Osteoblast (primary cell): ENCODE measurements around the gene JADE2. TPM values are rescaled to one million over a fixed set of nuclear protein-coding genes. Genes with fewer than 3 reads are reported as not detected.

Experiments
- DNase-seq: peaks from one replicate; pipeline ENCODE4 v3.0.0; 2011; ENCODE audit warnings: low spot score, mixed read lengths; ENCODE audit not compliant: insufficient read length; ENCODE audit errors: missing footprints
- H2AFZ ChIP-seq: 2 replicates; pipeline ENCODE4 v1.6.0; 2011; ENCODE audit warnings: mild to moderate bottlenecking, low read length
- H3K27ac ChIP-seq: 2 replicates; pipeline ENCODE4 v1.5.1; 2011; ENCODE audit warnings: mild to moderate bottlenecking, low read depth, low read length, moderate library complexity
- H3K27me3 ChIP-seq: 2 replicates; pipeline ENCODE4 v1.6.0; 2012; ENCODE audit warnings: mild to moderate bottlenecking, control low read depth, inconsistent platforms, low read length, moderate library complexity; ENCODE audit not compliant: insufficient read depth
- H3K36me3 ChIP-seq: 2 replicates; pipeline ENCODE4 v1.5.1; 2011; ENCODE audit warnings: mild to moderate bottlenecking, low read length, control low read depth, moderate library complexity; ENCODE audit not compliant: insufficient read depth
- H3K4me1 ChIP-seq: 2 replicates; pipeline ENCODE4 v1.5.1; 2011; ENCODE audit warnings: mild to moderate bottlenecking, low read length, control low read depth, moderate library complexity; ENCODE audit not compliant: insufficient read depth
- H3K4me2 ChIP-seq: 2 replicates; pipeline ENCODE4 v1.6.0; 2011; ENCODE audit warnings: mild to moderate bottlenecking, low read length; ENCODE audit not compliant: insufficient read depth
- H3K4me3 ChIP-seq: fragments of 200-600 bp; sonication (generic); 3 replicates; pipeline ENCODE4 v1.5.1; 2012; ENCODE audit warnings: mild to moderate bottlenecking, low read length, inconsistent platforms; ENCODE audit not compliant: insufficient read depth
- H3K79me2 ChIP-seq: 2 replicates; pipeline ENCODE4 v1.6.0; 2012; ENCODE audit warnings: mild to moderate bottlenecking, low read length, control low read depth, inconsistent platforms; ENCODE audit not compliant: insufficient read depth
- H3K9me3 ChIP-seq: 2 replicates; pipeline ENCODE4 v1.5.1; 2011; ENCODE audit warnings: low read depth, low read length, control low read depth
- H4K20me1 ChIP-seq: 2 replicates; pipeline ENCODE4 v1.6.0; 2012; ENCODE audit warnings: mild to moderate bottlenecking, low read length, control low read depth; ENCODE audit not compliant: insufficient read depth
- total RNA-seq: library from RNA; depleted of rRNA; stranded (reverse); fragments of >200 nt; gene quantifications from 2 replicates; pipeline ENCODE4 v1.2.3, GENCODE V29; 2012
- TF ChIP-seq, protein P1 (sequence below): IDR thresholded peaks from 2 replicates; pipeline ENCODE4 v1.5.1; 2011; ENCODE audit warnings: mild to moderate bottlenecking, low read depth, low read length, moderate library complexity; ENCODE audit errors: extremely low read depth

The JADE2 gene
- total RNA-seq, 1 donor: 26.8 TPM

DNA sequence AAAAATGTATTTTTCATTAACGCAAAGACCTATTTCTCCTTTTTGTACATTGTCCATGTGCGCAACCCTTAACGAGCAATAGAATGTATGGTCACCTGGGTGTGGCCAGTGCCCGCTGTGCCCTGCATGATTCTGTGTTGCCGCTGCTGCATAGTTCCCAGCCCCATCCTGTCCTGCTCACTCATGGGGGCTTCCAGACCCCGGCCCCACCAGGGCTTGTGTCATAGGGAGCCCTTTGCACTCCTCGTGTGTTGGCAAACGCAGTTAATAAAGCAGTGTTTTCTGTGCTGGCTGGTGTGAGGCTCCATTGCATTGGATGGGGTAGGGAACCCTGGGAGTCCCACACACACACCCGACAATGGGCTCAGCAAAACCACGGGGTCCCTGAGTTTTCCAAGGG lies 57.5 kb downstream of the JADE2 start:
- Histone ChIP-seq H3K36me3 (peaks cover 29% of the 10 kb centered on the region), H2AFZ (no peak overlapping the region), H3K79me2 (no peaks in the 10 kb centered on the region), H3K27me3 (no peaks in the 10 kb centered on the region), H3K9me3 (no peaks in the 10 kb centered on the region), H3K4me2 (no peak overlapping the region), H4K20me1 (peaks cover 3% of the 10 kb centered on the region), H3K27ac (no peak overlapping the region), H3K4me3 (no peak overlapping the region), H3K4me1 (peaks cover 3% of the 10 kb centered on the region)
- TF ChIP-seq, protein P1, sequence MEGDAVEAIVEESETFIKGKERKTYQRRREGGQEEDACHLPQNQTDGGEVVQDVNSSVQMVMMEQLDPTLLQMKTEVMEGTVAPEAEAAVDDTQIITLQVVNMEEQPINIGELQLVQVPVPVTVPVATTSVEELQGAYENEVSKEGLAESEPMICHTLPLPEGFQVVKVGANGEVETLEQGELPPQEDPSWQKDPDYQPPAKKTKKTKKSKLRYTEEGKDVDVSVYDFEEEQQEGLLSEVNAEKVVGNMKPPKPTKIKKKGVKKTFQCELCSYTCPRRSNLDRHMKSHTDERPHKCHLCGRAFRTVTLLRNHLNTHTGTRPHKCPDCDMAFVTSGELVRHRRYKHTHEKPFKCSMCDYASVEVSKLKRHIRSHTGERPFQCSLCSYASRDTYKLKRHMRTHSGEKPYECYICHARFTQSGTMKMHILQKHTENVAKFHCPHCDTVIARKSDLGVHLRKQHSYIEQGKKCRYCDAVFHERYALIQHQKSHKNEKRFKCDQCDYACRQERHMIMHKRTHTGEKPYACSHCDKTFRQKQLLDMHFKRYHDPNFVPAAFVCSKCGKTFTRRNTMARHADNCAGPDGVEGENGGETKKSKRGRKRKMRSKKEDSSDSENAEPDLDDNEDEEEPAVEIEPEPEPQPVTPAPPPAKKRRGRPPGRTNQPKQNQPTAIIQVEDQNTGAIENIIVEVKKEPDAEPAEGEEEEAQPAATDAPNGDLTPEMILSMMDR: no peak
- no peak for DNase-seq

DNA sequence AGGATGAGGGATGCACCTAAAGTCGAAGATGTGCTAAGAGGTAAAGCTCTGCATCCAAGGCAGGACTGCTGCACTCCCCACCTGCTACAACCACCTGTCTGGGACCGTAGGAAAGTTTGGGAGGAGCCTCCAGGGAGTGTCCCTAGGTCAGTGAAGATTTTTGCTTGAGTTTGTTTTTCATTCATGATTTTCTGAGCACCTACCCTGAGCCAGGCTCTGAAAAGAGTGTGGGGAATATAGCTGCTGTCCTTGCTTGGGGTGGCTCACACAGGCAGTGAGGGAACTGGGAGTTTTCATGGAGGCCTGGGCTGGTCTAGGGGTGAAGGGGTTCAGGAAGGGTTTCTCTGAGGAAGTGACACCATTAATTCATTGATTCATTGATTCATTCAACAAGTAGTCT lies 58.3 kb downstream of the JADE2 start:
- H3K79me2 ChIP-seq: no peaks in the 10 kb centered on the region
- no peak for DNase-seq
- peaks cover 3% of the 10 kb centered on the region for H4K20me1 ChIP-seq
- H3K4me2 ChIP-seq: no peak overlapping the region
- H3K27me3 ChIP-seq: no peaks in the 10 kb centered on the region
- no peak overlapping the region for H3K27ac ChIP-seq
- no peak overlapping the region for H3K4me3 ChIP-seq
- H2AFZ ChIP-seq: no peak overlapping the region
- no peaks in the 10 kb centered on the region for H3K9me3 ChIP-seq
- TF ChIP-seq, protein P1: no peak
- peaks cover 22% of the 10 kb centered on the region for H3K36me3 ChIP-seq
- peaks cover 3% of the 10 kb centered on the region for H3K4me1 ChIP-seq

- TF ChIP-seq, protein P1: no peak
- H3K4me3 ChIP-seq: no peak overlapping the region
These were observed 59.2 kb downstream of the JADE2 start for GRCh38 chr5:134584662-134585061.

GRCh38 chr5:134585966-134586365 lies 60.5 kb downstream of the JADE2 start:
- Histone ChIP-seq H4K20me1 (peaks cover 3% of the 10 kb centered on the region), H3K27me3 (no peaks in the 10 kb centered on the region), H3K9me3 (no peaks in the 10 kb centered on the region), H3K36me3 (peaks cover 3% of the 10 kb centered on the region), H3K4me1 (peaks cover 3% of the 10 kb centered on the region), H3K79me2 (no peaks in the 10 kb centered on the region), H3K4me2 (no peak overlapping the region), H3K27ac (no peak overlapping the region), H2AFZ (no peak overlapping the region), H3K4me3 (no peak overlapping the region)
- TF ChIP-seq, protein P1: no peak
- no peak for DNase-seq

More at GRCh38 chr5:134584662-134585061, 59.2 kb downstream of the JADE2 start:
- no peak overlapping the region for H3K4me2 ChIP-seq
- DNase-seq: no peak
- H3K36me3 ChIP-seq: peaks cover 13% of the 10 kb centered on the region
- H4K20me1 ChIP-seq: peaks cover 3% of the 10 kb centered on the region
- no peaks in the 10 kb centered on the region for H3K27me3 ChIP-seq
- H3K4me1 ChIP-seq: peaks cover 3% of the 10 kb centered on the region
- no peaks in the 10 kb centered on the region for H3K9me3 ChIP-seq
- no peak overlapping the region for H2AFZ ChIP-seq
- H3K27ac ChIP-seq: no peak overlapping the region
- no peaks in the 10 kb centered on the region for H3K79me2 ChIP-seq
